ENCODE data around the gene SLX4IP. TPM values are rescaled to one million over a fixed set of nuclear protein-coding genes. Genes with fewer than 3 reads are reported as not detected.

The SLX4IP gene
- total RNA-seq, 1 experiment from 2014 or later: 7.4 TPM

DNA sequence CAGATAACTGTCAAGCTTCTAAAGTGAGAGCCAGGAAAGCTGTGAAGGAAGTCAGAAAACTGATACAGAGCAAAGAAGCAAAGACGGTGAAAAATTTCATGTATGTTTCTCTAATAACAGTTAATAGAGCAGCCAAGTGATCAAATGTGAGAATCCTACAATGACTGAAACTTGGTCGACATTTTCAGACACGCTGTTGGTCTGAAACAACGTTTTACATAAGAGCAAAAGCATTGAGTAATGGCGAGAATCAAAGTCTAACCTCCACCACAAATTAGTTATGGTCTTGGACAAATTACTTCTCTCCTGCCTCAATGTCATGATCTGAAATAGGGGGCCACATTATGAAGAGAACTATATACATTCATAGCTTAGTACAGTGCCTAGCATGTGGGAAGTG, 4.4 kb upstream of the SLX4IP start:
- Mint-ChIP-seq H3K27ac (peak overlapping the region; percentile 16; the same call in 1 of the 2 replicates), H3K4me1 (peaks cover 47% of the 10 kb centered on the region), H3K27me3 (ENCODE audit: low read depth) (no peaks in the 10 kb centered on the region), H3K4me3 (no peak overlapping the region), H3K36me3 (peaks cover 4% of the 10 kb centered on the region), H3K9me3 (no peaks in the 10 kb centered on the region)
- ATAC-seq (no peak), DNase-seq (ENCODE audit: low spot score) (no peak)
- ChIA-PET CTCF (no interaction called here), POLR2A (no interaction called here)
- TF ChIP-seq ZNF281 (CRISPR knock-in tag; IDR thresholded peaks at IDR 0.05): no peak
- TF ChIP-seq OVOL2 (CRISPR knock-in tag; IDR thresholded peaks at IDR 0.05; ENCODE audit: borderline replicate concordance): no peak
- no peak for TF ChIP-seq CBFB (CRISPR knock-in tag; IDR thresholded peaks at IDR 0.05; ENCODE audit: low read depth)
- TF ChIP-seq CREM (CRISPR knock-in tag; IDR thresholded peaks at IDR 0.05): no peak
- TF ChIP-seq E2F4 (CRISPR knock-in tag; IDR thresholded peaks at IDR 0.05; ENCODE audit: borderline replicate concordance, low read depth): no peak
- TF ChIP-seq GTF2I (CRISPR knock-in tag; conservative IDR thresholded peaks at IDR 0.05): no peak
- TF ChIP-seq NR3C1 (CRISPR knock-in tag; conservative IDR thresholded peaks at IDR 0.05; ENCODE audit: low read depth): no peak
- no peak for TF ChIP-seq ZBTB21 (CRISPR knock-in tag; IDR thresholded peaks at IDR 0.05; ENCODE audit: borderline replicate concordance)
- no peak for TF ChIP-seq ELF4 (CRISPR knock-in tag; IDR thresholded peaks at IDR 0.05; ENCODE audit: low read depth)
- TF ChIP-seq NFATC4 (CRISPR knock-in tag; IDR thresholded peaks at IDR 0.05): no peak
- TF ChIP-seq GRHL2 (CRISPR knock-in tag; IDR thresholded peaks at IDR 0.05; ENCODE audit: insufficient replicate concordance, severe bottlenecking): no peak
- no peak for TF ChIP-seq CREB1 (CRISPR knock-in tag; IDR thresholded peaks at IDR 0.05)
- no peak for TF ChIP-seq IRF2 (CRISPR knock-in tag; IDR thresholded peaks at IDR 0.05; ENCODE audit: borderline replicate concordance, low read depth)
- no peak for TF ChIP-seq ETV6 (CRISPR knock-in tag; IDR thresholded peaks at IDR 0.05)
- TF ChIP-seq, protein P1, sequence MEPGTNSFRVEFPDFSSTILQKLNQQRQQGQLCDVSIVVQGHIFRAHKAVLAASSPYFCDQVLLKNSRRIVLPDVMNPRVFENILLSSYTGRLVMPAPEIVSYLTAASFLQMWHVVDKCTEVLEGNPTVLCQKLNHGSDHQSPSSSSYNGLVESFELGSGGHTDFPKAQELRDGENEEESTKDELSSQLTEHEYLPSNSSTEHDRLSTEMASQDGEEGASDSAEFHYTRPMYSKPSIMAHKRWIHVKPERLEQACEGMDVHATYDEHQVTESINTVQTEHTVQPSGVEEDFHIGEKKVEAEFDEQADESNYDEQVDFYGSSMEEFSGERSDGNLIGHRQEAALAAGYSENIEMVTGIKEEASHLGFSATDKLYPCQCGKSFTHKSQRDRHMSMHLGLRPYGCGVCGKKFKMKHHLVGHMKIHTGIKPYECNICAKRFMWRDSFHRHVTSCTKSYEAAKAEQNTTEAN (CRISPR knock-in tag; IDR thresholded peaks at IDR 0.05): no peak

DNA sequence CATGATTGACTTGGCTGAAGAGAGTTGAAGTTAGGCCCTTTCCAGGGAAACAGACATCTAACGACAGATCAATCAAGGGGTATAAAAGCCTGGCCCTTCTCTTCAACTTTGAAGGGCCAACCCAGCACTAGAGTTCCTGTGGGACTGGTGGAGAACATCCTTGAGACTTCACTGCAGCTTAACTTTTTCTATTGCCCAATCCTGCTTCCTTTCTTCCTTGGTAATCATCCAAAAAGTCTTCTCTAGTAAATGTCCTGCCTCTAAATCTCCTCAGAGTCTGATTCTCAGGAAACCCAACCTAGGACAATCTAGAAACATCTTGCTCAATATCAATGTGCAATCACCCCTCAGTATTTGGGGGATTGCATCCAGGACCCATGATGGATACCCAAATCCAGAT, 3.0 kb upstream of the SLX4IP start:
- POLR2A ChIA-PET: interaction anchor here (0.6 kb wide), 1 partner anchor 294 kb away, joined by 3 read pairs; no protein-coding TSS in a partner anchor
- Mint-ChIP-seq H3K27me3 (ENCODE audit: low read depth) (no peaks in the 10 kb centered on the region), H3K9me3 (no peaks in the 10 kb centered on the region), H3K36me3 (no peaks in the 10 kb centered on the region; the same call in 1 of the 2 replicates), H3K4me1 (peaks cover 49% of the 10 kb centered on the region), H3K27ac (no peak overlapping the region), H3K4me3 (peak overlapping the region; percentile 93)
- no peak for ATAC-seq
- CTCF ChIA-PET: no interaction called here
- no peak for DNase-seq (ENCODE audit: low spot score)
- TF ChIP-seq, protein P2, sequence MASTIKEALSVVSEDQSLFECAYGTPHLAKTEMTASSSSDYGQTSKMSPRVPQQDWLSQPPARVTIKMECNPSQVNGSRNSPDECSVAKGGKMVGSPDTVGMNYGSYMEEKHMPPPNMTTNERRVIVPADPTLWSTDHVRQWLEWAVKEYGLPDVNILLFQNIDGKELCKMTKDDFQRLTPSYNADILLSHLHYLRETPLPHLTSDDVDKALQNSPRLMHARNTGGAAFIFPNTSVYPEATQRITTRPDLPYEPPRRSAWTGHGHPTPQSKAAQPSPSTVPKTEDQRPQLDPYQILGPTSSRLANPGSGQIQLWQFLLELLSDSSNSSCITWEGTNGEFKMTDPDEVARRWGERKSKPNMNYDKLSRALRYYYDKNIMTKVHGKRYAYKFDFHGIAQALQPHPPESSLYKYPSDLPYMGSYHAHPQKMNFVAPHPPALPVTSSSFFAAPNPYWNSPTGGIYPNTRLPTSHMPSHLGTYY (CRISPR knock-in tag; IDR thresholded peaks at IDR 0.05): no peak

Data from WTC11 (cell line).